ENCODE measurements around the gene ASNSD1.
"Not testable (repeated sequence)": the region's sequence is repeated elsewhere in the genome, so short reads cannot be mapped to it uniquely, and the experiment has no call there.

ASNSD1 gene

DNA sequence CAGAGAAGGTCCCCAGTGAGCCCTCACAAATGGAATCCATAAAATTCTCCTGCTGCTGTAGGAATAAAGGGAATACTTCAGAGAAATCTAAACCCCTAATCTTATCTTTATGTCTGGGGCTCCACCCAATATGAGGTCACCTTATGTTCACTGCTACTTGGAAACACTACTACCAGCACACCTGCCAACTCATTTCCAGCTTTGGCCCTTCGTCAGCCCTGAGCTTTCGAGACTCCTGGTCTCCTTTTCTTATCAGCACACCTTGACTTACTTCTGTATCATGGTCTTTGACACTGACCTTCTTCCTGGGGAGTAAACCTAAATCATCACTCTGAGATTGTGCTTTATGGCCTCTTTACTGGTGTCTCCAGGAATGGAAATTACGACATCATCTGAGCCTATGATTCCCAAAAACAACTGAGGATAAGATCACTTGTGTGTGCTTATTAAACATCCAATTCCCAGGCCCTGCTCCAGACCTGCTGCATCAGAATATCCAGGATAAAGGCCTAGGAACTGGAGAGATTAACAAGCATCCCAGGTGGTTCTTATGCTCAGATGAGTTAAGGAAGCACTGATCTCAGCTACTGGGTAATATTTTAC lies 22.2 kb upstream of the ASNSD1 start:
- TF ChIP-seq, protein P1, sequence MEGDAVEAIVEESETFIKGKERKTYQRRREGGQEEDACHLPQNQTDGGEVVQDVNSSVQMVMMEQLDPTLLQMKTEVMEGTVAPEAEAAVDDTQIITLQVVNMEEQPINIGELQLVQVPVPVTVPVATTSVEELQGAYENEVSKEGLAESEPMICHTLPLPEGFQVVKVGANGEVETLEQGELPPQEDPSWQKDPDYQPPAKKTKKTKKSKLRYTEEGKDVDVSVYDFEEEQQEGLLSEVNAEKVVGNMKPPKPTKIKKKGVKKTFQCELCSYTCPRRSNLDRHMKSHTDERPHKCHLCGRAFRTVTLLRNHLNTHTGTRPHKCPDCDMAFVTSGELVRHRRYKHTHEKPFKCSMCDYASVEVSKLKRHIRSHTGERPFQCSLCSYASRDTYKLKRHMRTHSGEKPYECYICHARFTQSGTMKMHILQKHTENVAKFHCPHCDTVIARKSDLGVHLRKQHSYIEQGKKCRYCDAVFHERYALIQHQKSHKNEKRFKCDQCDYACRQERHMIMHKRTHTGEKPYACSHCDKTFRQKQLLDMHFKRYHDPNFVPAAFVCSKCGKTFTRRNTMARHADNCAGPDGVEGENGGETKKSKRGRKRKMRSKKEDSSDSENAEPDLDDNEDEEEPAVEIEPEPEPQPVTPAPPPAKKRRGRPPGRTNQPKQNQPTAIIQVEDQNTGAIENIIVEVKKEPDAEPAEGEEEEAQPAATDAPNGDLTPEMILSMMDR (IDR thresholded peaks at IDR 0.05; ENCODE audit: insufficient read depth, low read length, missing control alignments): no peak
- CTCF ChIA-PET: no interaction called here
- POLR2A ChIA-PET: no interaction called here
- H3K4me3 ChIP-seq (ENCODE audit: low read depth, low read length): no peak overlapping the region
- no peak for DNase-seq (ENCODE audit: low read depth, low spot score)

DNA sequence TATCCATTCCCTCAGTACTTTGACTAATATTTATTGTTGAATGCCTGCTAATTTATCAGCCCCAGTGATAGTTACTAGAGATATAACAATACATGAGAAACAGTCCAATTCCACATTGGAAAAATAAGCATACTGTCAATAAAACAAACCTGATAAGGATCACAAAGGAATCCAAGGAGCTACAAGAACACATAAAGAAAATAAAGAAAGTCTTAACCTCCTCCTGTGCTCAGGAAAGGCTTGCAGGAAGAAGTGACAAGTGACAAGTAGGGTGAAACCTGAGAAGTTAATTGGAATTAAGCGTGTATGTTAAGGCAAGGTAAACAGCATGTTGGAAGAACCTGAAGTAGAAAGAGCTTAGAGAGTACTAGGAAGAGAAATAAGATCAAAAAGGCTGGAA lies 20.3 kb upstream of the ASNSD1 start:
- CTCF ChIA-PET: interaction anchor here (3.2 kb wide), 1 partner anchor 19 kb away, joined by 21 read pairs; the partner anchor contains the start of gene ASNSD1
- DNase-seq (ENCODE audit: low read depth, low spot score): no peak
- POLR2A ChIA-PET: no interaction called here
- TF ChIP-seq, protein P1 (IDR thresholded peaks at IDR 0.05; ENCODE audit: insufficient read depth, low read length, missing control alignments): no peak
- H3K4me3 ChIP-seq (ENCODE audit: low read depth, low read length): no peak overlapping the region

DNA sequence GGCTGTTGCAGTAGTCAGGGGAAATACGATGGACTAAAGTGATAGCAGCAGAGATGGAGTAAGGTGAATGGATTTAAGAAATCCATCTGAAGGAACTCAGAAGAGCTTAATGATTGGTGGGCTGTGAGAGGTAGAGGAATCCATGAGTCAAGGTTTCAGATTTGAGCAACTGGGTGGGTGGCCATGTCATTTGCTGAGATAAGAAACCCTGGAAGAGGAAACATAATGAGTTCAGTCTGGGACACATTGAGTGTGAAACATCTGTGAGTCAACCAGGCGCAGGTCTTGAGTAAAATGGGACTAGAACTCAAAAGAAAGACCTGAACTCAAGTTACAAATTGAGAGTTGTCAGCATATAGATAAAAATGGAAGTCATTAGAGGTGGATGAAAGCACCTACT lies 19.7 kb upstream of the ASNSD1 start:
- POLR2A ChIA-PET: no interaction called here
- CTCF ChIA-PET: interaction anchor here (3.2 kb wide), 1 partner anchor 18 kb away, joined by 21 read pairs; the partner anchor contains the start of gene ASNSD1
- no peak for DNase-seq (ENCODE audit: low read depth, low spot score)
- no peak overlapping the region for H3K4me3 ChIP-seq (ENCODE audit: low read depth, low read length)
- TF ChIP-seq, protein P1 (IDR thresholded peaks at IDR 0.05; ENCODE audit: insufficient read depth, low read length, missing control alignments): no peak

DNA sequence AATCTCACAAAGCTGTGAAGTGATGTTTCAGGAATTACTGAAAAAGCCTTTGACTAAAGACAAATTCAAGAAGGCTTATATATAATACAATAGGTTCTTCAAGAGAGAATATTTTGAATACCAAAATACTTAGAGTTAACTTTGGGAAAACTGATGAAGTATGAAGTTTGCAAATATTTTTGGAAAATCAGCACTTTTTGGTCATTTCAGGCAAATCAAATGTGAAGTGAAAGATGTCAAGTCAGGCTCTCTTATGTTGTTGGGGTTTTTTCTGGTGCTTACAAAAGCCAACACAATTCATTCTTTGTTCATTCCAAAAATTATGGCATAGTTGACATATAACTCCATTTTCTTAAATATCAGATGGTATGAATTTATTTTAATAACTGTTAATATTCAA lies 14.7 kb upstream of the ASNSD1 start:
- CTCF ChIA-PET: interaction anchor here (6.0 kb wide), 1 partner anchor 14 kb away, joined by 56 read pairs; the partner anchor contains the start of gene ASNSD1
- TF ChIP-seq, protein P1 (IDR thresholded peaks at IDR 0.05; ENCODE audit: insufficient read depth, low read length, missing control alignments): no peak
- POLR2A ChIA-PET: no interaction called here
- no peak overlapping the region for H3K4me3 ChIP-seq (ENCODE audit: low read depth, low read length)
- no peak for DNase-seq (ENCODE audit: low read depth, low spot score)

DNA sequence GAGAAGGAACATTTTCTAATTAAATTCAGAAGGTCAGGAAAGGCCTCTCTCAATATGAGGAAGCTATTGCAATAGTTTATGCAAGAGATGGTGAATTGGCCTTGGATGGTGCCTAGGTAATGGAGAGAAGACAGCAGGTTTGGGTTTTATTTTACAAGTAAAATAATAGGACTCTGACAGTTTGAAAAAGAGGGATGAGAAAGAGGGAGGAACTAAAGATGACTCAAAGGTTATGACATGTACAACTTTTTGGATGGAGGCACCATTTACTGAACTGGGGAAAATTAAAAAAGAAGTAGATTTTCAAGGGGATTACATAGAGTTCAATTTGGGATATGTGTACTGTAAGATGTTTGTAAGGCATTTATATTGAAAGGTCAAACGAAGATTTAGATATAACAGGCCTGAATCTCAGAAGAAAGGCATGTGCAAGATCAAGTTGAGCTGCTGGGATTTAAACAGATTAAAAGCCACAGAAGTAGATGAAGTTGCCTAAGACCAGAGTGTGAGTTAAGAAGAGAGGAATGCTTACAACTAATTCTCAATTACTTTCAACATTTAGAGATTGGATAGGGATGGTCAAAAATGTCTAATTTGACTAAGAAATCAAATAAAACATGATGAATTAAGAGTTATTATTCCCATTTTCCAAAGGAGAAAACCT lies 12.3 kb upstream of the ASNSD1 start:
- ChIA-PET CTCF (interaction anchor here (6.0 kb wide), 1 partner anchor 11 kb away, joined by 56 read pairs; the partner anchor contains the start of gene ASNSD1), POLR2A (no interaction called here)
- peak; percentile 37 for DNase-seq (ENCODE audit: low read depth, low spot score)
- TF ChIP-seq, protein P1 (IDR thresholded peaks at IDR 0.05; ENCODE audit: insufficient read depth, low read length, missing control alignments): no peak
- no peak overlapping the region for H3K4me3 ChIP-seq (ENCODE audit: low read depth, low read length)

DNA sequence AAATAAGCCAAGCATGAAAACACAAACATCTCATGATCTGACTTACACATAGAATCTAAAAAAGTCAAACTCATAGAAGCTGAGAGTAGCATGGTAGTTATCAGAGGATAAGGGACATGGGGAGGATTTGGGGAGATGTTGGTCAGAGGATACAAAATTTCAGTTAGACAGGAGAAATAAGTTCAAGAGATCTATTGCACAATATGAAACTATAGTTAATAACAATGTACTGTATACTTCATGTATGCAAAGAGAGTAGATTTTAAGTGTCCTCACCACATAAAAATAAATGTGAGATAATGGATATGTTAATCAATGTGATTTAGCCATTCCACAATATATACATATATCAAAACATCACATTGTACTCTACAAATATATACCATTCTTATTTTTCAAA lies 10.0 kb upstream of the ASNSD1 start:
- CTCF ChIA-PET: interaction anchor here (1.2 to 6.0 kb wide), 2 partner anchors 9 to 22 kb away, joined by 3 to 56 read pairs; partner anchors contain the start of gene ASNSD1
- TF ChIP-seq, protein P1 (IDR thresholded peaks at IDR 0.05; ENCODE audit: insufficient read depth, low read length, missing control alignments): no peak
- POLR2A ChIA-PET: no interaction called here

DNA sequence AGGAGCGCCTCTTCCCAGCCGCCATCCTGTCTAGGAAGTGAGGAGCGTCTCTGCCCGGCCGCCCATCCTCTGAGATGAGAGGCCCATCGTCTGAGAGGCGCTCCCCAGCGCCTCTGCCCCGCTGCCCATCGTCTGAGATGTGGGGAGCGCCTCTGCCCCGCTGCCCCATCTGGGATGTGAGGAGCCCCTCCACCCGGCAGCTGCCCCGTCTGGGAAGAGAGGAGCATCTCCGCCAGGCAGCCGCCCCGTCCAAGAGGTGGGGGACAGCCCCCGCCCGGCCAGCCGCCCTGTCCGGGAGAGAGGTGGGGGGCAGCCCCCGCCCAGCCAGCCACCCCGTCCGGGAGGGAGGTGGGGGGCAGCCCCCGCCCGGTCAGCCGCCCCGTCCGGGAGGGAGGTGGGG lies 7.8 kb upstream of the ASNSD1 start:
- DNase-seq (ENCODE audit: low read depth, low spot score); CTCF ChIA-PET; H3K4me3 ChIP-seq (ENCODE audit: low read depth, low read length); POLR2A ChIA-PET: not testable (repeated sequence)

More for the DNA sequence above, 10.0 kb upstream of the ASNSD1 start:
- no peak for DNase-seq (ENCODE audit: low read depth, low spot score)
- H3K4me3 ChIP-seq (ENCODE audit: low read depth, low read length): no peak overlapping the region

All from AG04449 (cell line).